ENCODE results near the gene GPC6. TPM values are rescaled to one million over a fixed set of nuclear protein-coding genes. Genes with fewer than 3 reads are reported as not detected.

Gene GPC6
- polyA plus RNA-seq, 2 of the 4 experiments (the other 2 are of a cell fraction): 8.0 to 14.4 TPM

GRCh38 chr13:94195715-94196114 lies 969.1 kb downstream of the GPC6 start:
- ATAC-seq (no peak), DNase-seq (ENCODE audit: low read depth in 1 of 2, low spot score in 1 of 2) (no peak), FAIRE-seq (no peak)
- POLR2A ChIA-PET: no interaction called here
- Histone ChIP-seq H3K4me1 (no peaks in the 10 kb centered on the region), H3K4me3 (no peak overlapping the region), H3K4me2 (no peak overlapping the region), H3K9me3 (no peaks in the 10 kb centered on the region), H3K27ac (no peak overlapping the region)
- 38% methylated on average over 2 of the region's 2 CpGs for WGBS (ENCODE audit: missing lambda C conversion rate)
- TF ChIP-seq MAX (IDR thresholded peaks at IDR 0.05) (no peak), SREBF2 (IDR thresholded peaks at IDR 0.05) (no peak), JUNB (IDR thresholded peaks at IDR 0.05) (no peak), NR3C1 (IDR thresholded peaks at IDR 0.05) (no peak), RARB (CRISPR knock-in tag; IDR thresholded peaks at IDR 0.05) (no peak), JUN (IDR thresholded peaks at IDR 0.05) (no peak), KDM5A (IDR thresholded peaks at IDR 0.05) (no peak), EHMT2 (IDR thresholded peaks at IDR 0.05; ENCODE audit: low read depth) (no peak), TP53 (CRISPR knock-in tag; IDR thresholded peaks at IDR 0.05) (no peak)
- CTCF ChIA-PET: no interaction called here

GRCh38 chr13:94196413-94196812 lies 969.8 kb downstream of the GPC6 start:
- ATAC-seq (no peak), FAIRE-seq (no peak), DNase-seq (ENCODE audit: low read depth in 1 of 2, low spot score in 1 of 2) (no peak)
- no peaks in the 10 kb centered on the region for H3K9me3 ChIP-seq
- CTCF ChIA-PET: no interaction called here
- TF ChIP-seq MAFK (IDR thresholded peaks at IDR 0.05; ENCODE audit: partially characterized antibody) (no peak), PHF8 (IDR thresholded peaks at IDR 0.05; ENCODE audit: borderline replicate concordance, low read depth) (no peak), CBX8 (IDR thresholded peaks at IDR 0.05) (no peak), HOXA7 (CRISPR knock-in tag; IDR thresholded peaks at IDR 0.05) (no peak), CEBPB (IDR thresholded peaks at IDR 0.05) (no peak), CBX2 (IDR thresholded peaks at IDR 0.05; ENCODE audit: borderline replicate concordance, low read depth) (no peak), E2F6 (IDR thresholded peaks at IDR 0.05; ENCODE audit: borderline replicate concordance, low read depth) (no peak), BHLHE40 (IDR thresholded peaks at IDR 0.05; ENCODE audit: low read depth, low read length) (no peak), REST (IDR thresholded peaks at IDR 0.05) (no peak), RAD21 (conservative IDR thresholded peaks at IDR 0.05 in 1 of 2, IDR thresholded peaks at IDR 0.05 in 1 of 2) (no peak), KDM1A (IDR thresholded peaks at IDR 0.05; ENCODE audit: low read depth) (no peak), EHF (CRISPR knock-in tag; IDR thresholded peaks at IDR 0.05) (no peak), CHD4 (IDR thresholded peaks at IDR 0.05; ENCODE audit: borderline replicate concordance) (no peak), HOXB5 (CRISPR knock-in tag; IDR thresholded peaks at IDR 0.05) (no peak), ZFP36 (IDR thresholded peaks at IDR 0.05; ENCODE audit: borderline replicate concordance, partially characterized antibody) (no peak), MAX (IDR thresholded peaks at IDR 0.05) (no peak)
- no peak overlapping the region for H3K4me2 ChIP-seq
- H3K4me3 ChIP-seq: no peak overlapping the region
- H3K4me1 ChIP-seq: no peaks in the 10 kb centered on the region
- no peak overlapping the region for H3K27ac ChIP-seq
- 79% methylated on average over 5 of the region's 5 CpGs for WGBS (ENCODE audit: missing lambda C conversion rate)
- POLR2A ChIA-PET: no interaction called here

All from A549 (cell line).